Vagina (tissue), 2 donors: ENCODE results near the gene HNRNPDL. TPM values are rescaled to one million over a fixed set of nuclear protein-coding genes. Genes with fewer than 3 reads are reported as not detected.

Experiments
- DNase-seq, 2 donors: peaks; one replicate each; pipeline ENCODE4 v3.0.0-alpha.2; 2017; ENCODE audit errors: extremely low spot score in 2 of 2
- H3K27ac ChIP-seq: fragments of 200-600 bp; sonication (generic); one replicate; pipeline ENCODE4 v1.5.1; 2019
- H3K27me3 ChIP-seq: fragments of 200-600 bp; sonication (generic); one replicate; pipeline ENCODE4 v1.5.1; 2019
- H3K36me3 ChIP-seq, 2 donors: fragments of 200-600 bp; sonication (generic); one replicate each; pipeline ENCODE4 v1.5.1; 2017 to 2019
- H3K4me1 ChIP-seq: fragments of 200-600 bp; sonication (generic); one replicate; pipeline ENCODE4 v1.5.1; 2019
- H3K4me3 ChIP-seq, 2 donors: fragments of 200-600 bp; sonication (generic); 1 replicate in 1 of 2; 2 replicates in 1 of 2; pipeline ENCODE4 v1.5.1; 2016 to 2019
- H3K9me3 ChIP-seq: fragments of 200-600 bp; sonication (generic); one replicate; pipeline ENCODE4 v1.5.1; 2019
- POLR2A ChIP-seq, 2 donors: fragments of 450-650 bp; IDR thresholded peaks; one replicate each; pipeline ENCODE4 v1.6.1; 2017; ENCODE audit warnings: antibody characterized with exemption in 2 of 2, mild to moderate bottlenecking in 2 of 2, moderate library complexity in 2 of 2
- POLR2AphosphoS5 ChIP-seq, 2 donors: sonication (generic); formaldehyde crosslinking; IDR thresholded peaks; one replicate each; pipeline ENCODE4 v1.9.0; 2017; ENCODE audit warnings: antibody characterized with exemption in 2 of 2, mild to moderate bottlenecking in 2 of 2, low read depth in 1 of 2; ENCODE audit not compliant: insufficient read depth in 1 of 2
- intact Hi-C: fragments of 100-400 bp; cut with DNase I; formaldehyde crosslinking; loops from one replicate; pipeline ENCODE4 v1.15.1; 2023
- total RNA-seq: library from RNA; depleted of rRNA; stranded (reverse); fragments of >200 nt; gene quantifications from one replicate; pipeline ENCODE4 v1.2.3, GENCODE V29; 2016
- TF ChIP-seq, protein P1 (sequence below), 3 experiments: fragments of 450-650 bp in 2 of 3; fragments of 200-600 bp in 1 of 3; sonication (generic) in 1 of 3; IDR thresholded peaks; one replicate each; pipeline ENCODE4 v1.5.1; 2017 to 2019; ENCODE audit warnings: antibody characterized with exemption in 3 of 3, mild to moderate bottlenecking in 2 of 3, moderate library complexity in 2 of 3

The HNRNPDL gene
- total RNA-seq, 1 donor from 2014 or later, result 189 TPM

DNA sequence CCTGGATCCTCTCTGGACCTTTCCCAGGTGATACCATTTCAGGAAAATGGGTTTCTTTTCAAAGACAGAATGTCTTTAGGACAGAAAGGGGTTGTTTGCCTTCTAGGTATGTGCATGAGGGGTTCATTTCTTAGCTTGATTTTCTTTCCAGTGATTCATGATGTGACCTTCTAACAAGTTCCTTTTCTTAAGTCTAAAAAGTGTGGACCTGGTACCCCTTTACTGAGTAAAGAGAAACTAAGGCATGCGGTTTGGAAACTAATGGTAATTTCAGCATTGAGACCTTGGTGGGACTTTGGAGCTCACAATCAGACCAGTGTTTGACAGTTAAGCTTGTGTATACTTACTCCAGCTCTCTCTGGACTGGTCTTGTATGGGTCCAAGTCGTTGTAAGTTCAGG, 8.8 kb upstream of the HNRNPDL start:
- no peaks in the 10 kb centered on the region for H3K27me3 ChIP-seq
- H3K27ac ChIP-seq, result no peak overlapping the region
- H3K9me3 ChIP-seq, result no peaks in the 10 kb centered on the region
- no peak for TF ChIP-seq POLR2A (IDR thresholded peaks at IDR 0.05)
- TF ChIP-seq, protein P1, sequence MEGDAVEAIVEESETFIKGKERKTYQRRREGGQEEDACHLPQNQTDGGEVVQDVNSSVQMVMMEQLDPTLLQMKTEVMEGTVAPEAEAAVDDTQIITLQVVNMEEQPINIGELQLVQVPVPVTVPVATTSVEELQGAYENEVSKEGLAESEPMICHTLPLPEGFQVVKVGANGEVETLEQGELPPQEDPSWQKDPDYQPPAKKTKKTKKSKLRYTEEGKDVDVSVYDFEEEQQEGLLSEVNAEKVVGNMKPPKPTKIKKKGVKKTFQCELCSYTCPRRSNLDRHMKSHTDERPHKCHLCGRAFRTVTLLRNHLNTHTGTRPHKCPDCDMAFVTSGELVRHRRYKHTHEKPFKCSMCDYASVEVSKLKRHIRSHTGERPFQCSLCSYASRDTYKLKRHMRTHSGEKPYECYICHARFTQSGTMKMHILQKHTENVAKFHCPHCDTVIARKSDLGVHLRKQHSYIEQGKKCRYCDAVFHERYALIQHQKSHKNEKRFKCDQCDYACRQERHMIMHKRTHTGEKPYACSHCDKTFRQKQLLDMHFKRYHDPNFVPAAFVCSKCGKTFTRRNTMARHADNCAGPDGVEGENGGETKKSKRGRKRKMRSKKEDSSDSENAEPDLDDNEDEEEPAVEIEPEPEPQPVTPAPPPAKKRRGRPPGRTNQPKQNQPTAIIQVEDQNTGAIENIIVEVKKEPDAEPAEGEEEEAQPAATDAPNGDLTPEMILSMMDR (IDR thresholded peaks at IDR 0.05), result no peak
- no peak for TF ChIP-seq POLR2AphosphoS5 (IDR thresholded peaks at IDR 0.05; ENCODE audit: insufficient read depth in 1 of 2, low read depth in 1 of 2)
- intact Hi-C loops, result no loop called here
- H3K4me3 ChIP-seq, result no peak overlapping the region
- peaks cover 7% of the 10 kb centered on the region for H3K4me1 ChIP-seq
- H3K36me3 ChIP-seq, result no peaks in the 10 kb centered on the region
- no peak for DNase-seq

DNA sequence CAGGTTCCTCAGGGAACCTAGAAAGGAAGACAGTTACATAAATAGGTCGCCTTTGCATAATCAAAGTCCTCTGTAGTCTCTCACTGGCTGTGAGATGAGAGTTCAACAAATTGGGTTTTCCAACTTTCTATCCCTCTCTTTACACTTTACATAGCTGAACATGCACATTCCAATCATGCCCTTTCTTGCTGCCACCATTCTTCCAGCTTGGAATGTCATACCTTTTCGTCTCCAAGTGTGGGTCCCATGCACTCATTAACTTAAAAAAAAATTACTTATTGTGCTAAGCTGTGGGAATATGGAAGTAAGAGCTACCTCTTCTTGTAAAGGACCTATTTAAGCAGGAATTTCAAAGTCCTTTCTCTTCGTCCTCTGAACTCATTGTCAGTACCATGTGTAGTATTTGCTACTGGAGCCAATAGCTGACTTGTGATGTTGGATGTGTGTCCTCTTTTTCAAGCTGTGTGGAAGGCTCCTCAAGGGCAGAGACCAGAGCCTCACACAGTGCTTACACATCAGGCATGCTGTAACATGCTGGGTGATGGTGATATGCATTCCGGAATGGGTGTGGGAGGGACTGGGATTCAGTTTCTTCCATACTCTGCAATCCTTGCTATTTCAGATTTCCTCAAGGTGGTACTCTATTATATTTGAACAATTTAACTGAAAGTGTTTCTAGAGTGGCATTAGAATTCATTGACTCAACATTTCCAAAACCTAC, 7.2 kb upstream of the HNRNPDL start:
- H3K27ac ChIP-seq, result no peak overlapping the region
- TF ChIP-seq POLR2A (IDR thresholded peaks at IDR 0.05) (no peak), POLR2AphosphoS5 (IDR thresholded peaks at IDR 0.05; ENCODE audit: insufficient read depth in 1 of 2, low read depth in 1 of 2) (peak in 1 of 2 donors; percentile 34)
- TF ChIP-seq, protein P1 (IDR thresholded peaks at IDR 0.05), result no peak
- H3K4me1 ChIP-seq, result peaks cover 11% of the 10 kb centered on the region
- DNase-seq, result no peak
- intact Hi-C loops, result no loop called here
- no peaks in the 10 kb centered on the region for H3K27me3 ChIP-seq
- no peaks in the 10 kb centered on the region for H3K9me3 ChIP-seq
- no peaks in the 10 kb centered on the region for H3K36me3 ChIP-seq
- H3K4me3 ChIP-seq, result no peak overlapping the region

DNA sequence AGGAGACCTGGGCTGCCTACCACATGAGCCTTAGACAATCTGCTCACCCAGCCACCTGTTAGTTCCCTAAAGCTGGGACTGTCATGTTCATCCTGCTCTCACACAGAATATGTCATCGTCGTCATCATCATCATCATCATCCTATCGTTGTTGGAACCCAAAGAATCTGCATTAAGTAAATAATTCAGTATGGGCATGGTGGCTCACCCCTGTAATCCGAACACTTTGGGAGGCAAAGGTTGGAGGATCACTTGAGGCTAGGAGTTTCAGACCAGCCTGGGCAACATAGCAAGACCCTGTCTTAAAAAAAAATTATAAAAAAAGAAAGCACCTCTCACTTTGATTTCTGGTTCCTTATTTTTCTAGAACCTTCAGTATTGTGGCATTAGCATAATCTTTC, 6.5 kb upstream of the HNRNPDL start:
- H3K27me3 ChIP-seq, result no peaks in the 10 kb centered on the region
- H3K4me3 ChIP-seq, result no peak overlapping the region
- no peak overlapping the region for H3K27ac ChIP-seq
- TF ChIP-seq, protein P1 (IDR thresholded peaks at IDR 0.05), result no peak
- TF ChIP-seq POLR2AphosphoS5 (IDR thresholded peaks at IDR 0.05; ENCODE audit: insufficient read depth in 1 of 2, low read depth in 1 of 2) (no peak), POLR2A (IDR thresholded peaks at IDR 0.05) (no peak)
- intact Hi-C loops, result no loop called here
- no peak for DNase-seq
- no peaks in the 10 kb centered on the region for H3K9me3 ChIP-seq
- H3K4me1 ChIP-seq, result peaks cover 18% of the 10 kb centered on the region
- no peaks in the 10 kb centered on the region for H3K36me3 ChIP-seq

DNA sequence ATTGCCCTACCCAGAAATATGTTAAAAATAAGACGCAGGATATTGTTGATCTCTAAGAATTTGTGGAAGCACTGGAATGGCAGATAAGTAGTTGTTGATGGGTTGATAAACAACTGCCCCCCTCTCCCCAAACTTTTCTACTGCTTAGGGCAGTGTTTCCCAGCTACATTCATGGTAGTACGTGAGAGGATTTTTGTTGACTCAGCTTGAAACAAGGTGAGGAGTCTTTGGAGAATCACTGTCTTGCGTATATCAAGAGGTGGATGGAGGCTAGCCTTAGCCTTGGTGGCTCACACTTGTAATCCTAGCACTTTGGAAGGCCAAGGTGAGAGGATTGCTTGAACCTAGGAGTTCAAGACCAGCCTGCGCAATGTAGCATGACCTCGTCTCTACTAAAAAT, 5.9 kb upstream of the HNRNPDL start:
- intact Hi-C loops, result no loop called here
- H3K4me3 ChIP-seq, result no peak overlapping the region
- no peak for TF ChIP-seq POLR2A (IDR thresholded peaks at IDR 0.05)
- no peak for TF ChIP-seq POLR2AphosphoS5 (IDR thresholded peaks at IDR 0.05; ENCODE audit: insufficient read depth in 1 of 2, low read depth in 1 of 2)
- TF ChIP-seq, protein P1 (IDR thresholded peaks at IDR 0.05), result no peak
- H3K9me3 ChIP-seq, result no peaks in the 10 kb centered on the region
- no peaks in the 10 kb centered on the region for H3K36me3 ChIP-seq
- DNase-seq, result no peak
- no peak overlapping the region for H3K27ac ChIP-seq
- H3K4me1 ChIP-seq, result peaks cover 25% of the 10 kb centered on the region
- H3K27me3 ChIP-seq, result no peaks in the 10 kb centered on the region

DNA sequence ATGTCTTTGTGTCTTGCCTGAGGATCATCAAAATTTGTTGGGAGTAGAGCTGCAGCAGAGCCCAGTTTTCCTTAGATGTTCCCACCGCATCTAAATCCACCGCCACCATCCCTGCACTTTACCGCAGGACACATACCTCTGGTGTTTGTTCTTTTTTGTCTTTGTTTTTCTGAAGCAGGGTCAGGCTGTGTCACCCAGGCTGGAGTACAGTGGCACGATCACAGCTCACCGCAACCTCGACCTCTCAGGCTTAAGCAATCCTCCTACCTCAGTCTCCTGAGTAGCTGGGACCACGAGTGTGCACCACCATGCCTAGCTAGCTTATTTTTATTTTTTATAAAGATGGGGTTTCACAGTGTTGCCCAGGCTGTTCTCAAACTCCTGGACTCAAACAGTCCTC, 4.7 kb upstream of the HNRNPDL start:
- H3K36me3 ChIP-seq, result no peaks in the 10 kb centered on the region
- no peaks in the 10 kb centered on the region for H3K27me3 ChIP-seq
- no peak for DNase-seq
- H3K4me3 ChIP-seq, result no peak overlapping the region
- TF ChIP-seq POLR2A (IDR thresholded peaks at IDR 0.05) (no peak), POLR2AphosphoS5 (IDR thresholded peaks at IDR 0.05; ENCODE audit: insufficient read depth in 1 of 2, low read depth in 1 of 2) (no peak)
- TF ChIP-seq, protein P1 (IDR thresholded peaks at IDR 0.05), result no peak
- H3K9me3 ChIP-seq, result no peaks in the 10 kb centered on the region
- intact Hi-C loops, result no loop called here
- H3K4me1 ChIP-seq, result peaks cover 29% of the 10 kb centered on the region
- H3K27ac ChIP-seq, result no peak overlapping the region
